ENCODE measurements around the gene COL15A1.

DNA sequence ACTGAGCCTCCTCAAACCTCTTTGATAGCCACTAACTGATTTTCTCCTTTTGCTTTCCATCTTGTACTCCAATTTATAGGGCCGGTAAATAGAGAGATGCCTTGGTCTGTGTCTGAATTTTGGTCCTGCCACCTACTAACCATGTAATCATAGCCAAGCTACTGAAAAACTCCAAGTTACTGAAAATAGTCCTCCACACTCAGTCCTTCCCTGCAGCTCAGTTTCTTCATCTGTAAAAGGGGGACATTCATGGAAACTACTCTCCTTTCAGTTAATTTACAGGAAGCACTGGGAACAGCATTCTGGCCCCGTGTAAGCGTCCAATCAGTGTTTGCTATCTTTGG lies 131.2 kb downstream of the COL15A1 start:
- TF ChIP-seq, protein P1, sequence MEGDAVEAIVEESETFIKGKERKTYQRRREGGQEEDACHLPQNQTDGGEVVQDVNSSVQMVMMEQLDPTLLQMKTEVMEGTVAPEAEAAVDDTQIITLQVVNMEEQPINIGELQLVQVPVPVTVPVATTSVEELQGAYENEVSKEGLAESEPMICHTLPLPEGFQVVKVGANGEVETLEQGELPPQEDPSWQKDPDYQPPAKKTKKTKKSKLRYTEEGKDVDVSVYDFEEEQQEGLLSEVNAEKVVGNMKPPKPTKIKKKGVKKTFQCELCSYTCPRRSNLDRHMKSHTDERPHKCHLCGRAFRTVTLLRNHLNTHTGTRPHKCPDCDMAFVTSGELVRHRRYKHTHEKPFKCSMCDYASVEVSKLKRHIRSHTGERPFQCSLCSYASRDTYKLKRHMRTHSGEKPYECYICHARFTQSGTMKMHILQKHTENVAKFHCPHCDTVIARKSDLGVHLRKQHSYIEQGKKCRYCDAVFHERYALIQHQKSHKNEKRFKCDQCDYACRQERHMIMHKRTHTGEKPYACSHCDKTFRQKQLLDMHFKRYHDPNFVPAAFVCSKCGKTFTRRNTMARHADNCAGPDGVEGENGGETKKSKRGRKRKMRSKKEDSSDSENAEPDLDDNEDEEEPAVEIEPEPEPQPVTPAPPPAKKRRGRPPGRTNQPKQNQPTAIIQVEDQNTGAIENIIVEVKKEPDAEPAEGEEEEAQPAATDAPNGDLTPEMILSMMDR (IDR thresholded peaks at IDR 0.05 in 4 of 5, conservative IDR thresholded peaks at IDR 0.05 in 1 of 5): no peak
- no peak for TF ChIP-seq POLR2A (IDR thresholded peaks at IDR 0.05)

Measured in gastrocnemius medialis (tissue), 4 donors.